Mesodermal cell (in vitro differentiated cells): ENCODE results near the gene PRDM4.

Experiments
- H3K27ac ChIP-seq: 2 replicates; pipeline ENCODE4 v1.7.0; 2013; ENCODE audit warnings: mild to moderate bottlenecking, low read depth, low read length, moderate library complexity; ENCODE audit not compliant: severe bottlenecking
- H3K36me3 ChIP-seq: 2 replicates; pipeline ENCODE4 v1.7.1; 2013; ENCODE audit warnings: mild to moderate bottlenecking, low read length, moderate library complexity; ENCODE audit not compliant: control insufficient read depth, insufficient read depth
- H3K4me1 ChIP-seq: one replicate; pipeline ENCODE4 v1.7.1; 2013; ENCODE audit warnings: mild to moderate bottlenecking, low read length; ENCODE audit not compliant: insufficient read depth, control insufficient read depth, poor library complexity, severe bottlenecking
- H3K4me3 ChIP-seq: 2 replicates; pipeline ENCODE4 v1.7.0; 2013; ENCODE audit warnings: low read length, control low read depth, mild to moderate bottlenecking; ENCODE audit not compliant: insufficient read depth, poor library complexity, severe bottlenecking; ENCODE audit errors: extremely low read depth
- H3K9me3 ChIP-seq: 2 replicates; pipeline ENCODE4 v1.7.1; 2013; ENCODE audit warnings: mild to moderate bottlenecking, low read length, moderate library complexity; ENCODE audit not compliant: control insufficient read depth
- WGBS, 2 experiments: methylation state at CpG; one replicate each; pipeline ENCODE4 v1.1.5; 2013; ENCODE audit warnings: missing lambda C conversion rate in 2 of 2; ENCODE audit not compliant: insufficient coverage in 2 of 2; 5-methylcytosine and 5-hydroxymethylcytosine counted together

PRDM4 gene

GRCh38 chr12:107788281-107788680 lies 27.3 kb upstream of the PRDM4 start:
- Histone ChIP-seq H3K36me3 (no peaks in the 10 kb centered on the region), H3K9me3 (no peaks in the 10 kb centered on the region), H3K4me1 (no peaks in the 10 kb centered on the region), H3K27ac (no peak overlapping the region), H3K4me3 (no peak overlapping the region)
- 86 to 90% methylated on average over 2 of the region's 2 CpGs for WGBS, 2 experiments

- H3K4me1 ChIP-seq = no peaks in the 10 kb centered on the region
- no peak overlapping the region for H3K27ac ChIP-seq
- WGBS, 2 experiments = 75 to 90% methylated on average over 3 to 5 of the region's 6 CpGs
- H3K9me3 ChIP-seq = no peaks in the 10 kb centered on the region
- H3K36me3 ChIP-seq = no peaks in the 10 kb centered on the region
- no peak overlapping the region for H3K4me3 ChIP-seq
These were observed 22.8 kb upstream of the PRDM4 start for GRCh38 chr12:107783406-107784376.

- no peak overlapping the region for H3K27ac ChIP-seq
- H3K4me3 ChIP-seq = no peak overlapping the region
- no peaks in the 10 kb centered on the region for H3K9me3 ChIP-seq
- H3K36me3 ChIP-seq = no peaks in the 10 kb centered on the region
- no peaks in the 10 kb centered on the region for H3K4me1 ChIP-seq
- 72 to 77% methylated on average over 2 of the region's 2 CpGs for WGBS, 2 experiments
These were observed 21.1 kb upstream of the PRDM4 start for GRCh38 chr12:107782067-107782466.

GRCh38 chr12:107780298-107780697 lies 19.4 kb upstream of the PRDM4 start:
- WGBS, 2 experiments = 82 to 89% methylated on average over 1 of the region's 1 CpG
- Histone ChIP-seq H3K36me3 (no peaks in the 10 kb centered on the region), H3K4me3 (no peak overlapping the region), H3K27ac (no peak overlapping the region), H3K9me3 (no peaks in the 10 kb centered on the region), H3K4me1 (no peaks in the 10 kb centered on the region)

GRCh38 chr12:107779077-107779831 lies 18.3 kb upstream of the PRDM4 start:
- H3K9me3 ChIP-seq = no peaks in the 10 kb centered on the region
- H3K36me3 ChIP-seq = no peaks in the 10 kb centered on the region
- H3K4me1 ChIP-seq = no peaks in the 10 kb centered on the region
- WGBS, 2 experiments = 82% methylated on average over 7 of the region's 7 CpGs
- no peak overlapping the region for H3K4me3 ChIP-seq
- H3K27ac ChIP-seq = no peak overlapping the region

GRCh38 chr12:107778383-107779025 lies 17.6 kb upstream of the PRDM4 start:
- no peaks in the 10 kb centered on the region for H3K4me1 ChIP-seq
- no peaks in the 10 kb centered on the region for H3K9me3 ChIP-seq
- 83 to 89% methylated on average over 8 of the region's 11 CpGs for WGBS, 2 experiments
- no peak overlapping the region for H3K27ac ChIP-seq
- no peak overlapping the region for H3K4me3 ChIP-seq
- H3K36me3 ChIP-seq = no peaks in the 10 kb centered on the region

- H3K4me3 ChIP-seq = no peak overlapping the region
- no peaks in the 10 kb centered on the region for H3K36me3 ChIP-seq
- no peak overlapping the region for H3K27ac ChIP-seq
- no peaks in the 10 kb centered on the region for H3K4me1 ChIP-seq
- 50 to 56% methylated on average over 4 of the region's 6 CpGs for WGBS, 2 experiments
- no peaks in the 10 kb centered on the region for H3K9me3 ChIP-seq
These were observed 15.2 kb upstream of the PRDM4 start for GRCh38 chr12:107776171-107776570.

- 2% methylated on average over 57 to 61 of the region's 66 CpGs for WGBS, 2 experiments
- peak overlapping the region; percentile 17 for H3K4me3 ChIP-seq
- no peaks in the 10 kb centered on the region for H3K9me3 ChIP-seq
- no peaks in the 10 kb centered on the region for H3K36me3 ChIP-seq
- H3K4me1 ChIP-seq = no peaks in the 10 kb centered on the region
- no peak overlapping the region for H3K27ac ChIP-seq
These were observed 14.3 kb upstream of the PRDM4 start for GRCh38 chr12:107775093-107775721.

- H3K27ac ChIP-seq = no peak within 1 kb of the TSS
- WGBS, 2 experiments = 58 to 61% methylated on average over 9 to 12 of the region's 13 CpGs
- H3K36me3 ChIP-seq = no peaks in the 10 kb centered on the region
- H3K4me3 ChIP-seq = peak within 1 kb of the TSS; percentile 17
- H3K9me3 ChIP-seq = no peaks in the 10 kb centered on the region
- H3K4me1 ChIP-seq = no peaks in the 10 kb centered on the region
These were observed 13.6 kb upstream of the PRDM4 start, which contains the start of gene ASCL4 for GRCh38 chr12:107774349-107775029. Gene ASCL4, plus strand, starts transcription at chr12:107774704. Its CDS starts 515 bp downstream, at chr12:107775219.

- Histone ChIP-seq H3K4me3 (no peak overlapping the region), H3K4me1 (no peaks in the 10 kb centered on the region), H3K36me3 (no peaks in the 10 kb centered on the region), H3K27ac (no peak overlapping the region), H3K9me3 (no peaks in the 10 kb centered on the region)
- 89 to 100% methylated on average over 2 to 4 of the region's 5 CpGs for WGBS, 2 experiments
These were observed 6.5 kb upstream of the PRDM4 start for GRCh38 chr12:107767466-107767865.
